GM23338 (cell line): ENCODE data around the gene DIP2C. TPM values are rescaled to one million over a fixed set of nuclear protein-coding genes. Genes with fewer than 3 reads are reported as not detected.

Experiments
- ATAC-seq: fragments of 200-7000 bp; cut with Tn5 transposase; 3 replicates; pipeline ENCODE4 v1.9.1; 2020
- DNase-seq: peaks from one replicate; pipeline ENCODE4 v3.0.0-alpha.2; 2015; ENCODE audit warnings: low spot score
- H2AFZ ChIP-seq: fragments of 200-600 bp; sonication (generic); 2 replicates; pipeline ENCODE4 v1.8.0; 2016; ENCODE audit warnings: antibody characterized with exemption, mild to moderate bottlenecking, moderate library complexity
- H3F3A ChIP-seq: fragments of 200-600 bp; sonication (generic); replicated peaks from 2 replicates; pipeline ENCODE4 v1.8.0; 2017; ENCODE audit warnings: antibody characterized with exemption, mixed run types, low read depth
- H3K27ac ChIP-seq: fragments of 200-600 bp; sonication (generic); 2 replicates; pipeline ENCODE4 v1.6.1; 2016; ENCODE audit warnings: low read depth
- H3K27me3 ChIP-seq: fragments of 200-600 bp; sonication (generic); 2 replicates; pipeline ENCODE4 v1.8.0; 2016; ENCODE audit warnings: mild to moderate bottlenecking, mixed run types, moderate library complexity; ENCODE audit not compliant: insufficient read depth
- H3K36me3 ChIP-seq: fragments of 200-600 bp; sonication (generic); 2 replicates; pipeline ENCODE4 v1.8.0; 2016; ENCODE audit warnings: mild to moderate bottlenecking; ENCODE audit not compliant: insufficient read depth
- H3K4me1 ChIP-seq: fragments of 200-600 bp; sonication (generic); 2 replicates; pipeline ENCODE4 v1.8.0; 2016; ENCODE audit warnings: mild to moderate bottlenecking, moderate library complexity; ENCODE audit not compliant: insufficient read depth
- H3K4me2 ChIP-seq: fragments of 200-600 bp; sonication (generic); 2 replicates; pipeline ENCODE4 v1.7.1; 2017; ENCODE audit warnings: mixed run types
- H3K4me3 ChIP-seq: fragments of 200-600 bp; sonication (generic); 2 replicates; pipeline ENCODE4 v1.6.1; 2016; ENCODE audit warnings: mixed run types
- H3K79me2 ChIP-seq: fragments of 200-600 bp; sonication (generic); replicated peaks from 2 replicates; pipeline ENCODE4 v1.8.0; 2017; ENCODE audit warnings: mild to moderate bottlenecking; ENCODE audit not compliant: insufficient read depth
- H3K9me2 ChIP-seq: fragments of 200-600 bp; sonication (generic); 2 replicates; pipeline ENCODE4 v1.8.0; 2017; ENCODE audit not compliant: insufficient read depth
- H4K20me1 ChIP-seq: fragments of 200-600 bp; sonication (generic); replicated peaks from 2 replicates; pipeline ENCODE4 v1.8.0; 2017; ENCODE audit warnings: mild to moderate bottlenecking; ENCODE audit not compliant: insufficient read depth
- H3K27ac Mint-ChIP-seq: 2 replicates; pipeline ENCODE4 v1.8.0; 2020; ENCODE audit warnings: inconsistent platforms, mild to moderate bottlenecking, moderate library complexity, mixed read lengths
- H3K27me3 Mint-ChIP-seq: 3 replicates; pipeline ENCODE4 v1.8.0; 2022; ENCODE audit warnings: low read depth, mild to moderate bottlenecking, moderate library complexity, mixed read lengths, inconsistent platforms; ENCODE audit not compliant: insufficient read depth, poor library complexity
- H3K36me3 Mint-ChIP-seq: 3 replicates; pipeline ENCODE4 v1.8.0; 2021; ENCODE audit warnings: low read depth, mild to moderate bottlenecking, inconsistent platforms, moderate library complexity, mixed read lengths
- H3K4me1 Mint-ChIP-seq: 3 replicates; pipeline ENCODE4 v1.8.0; 2020; ENCODE audit warnings: mild to moderate bottlenecking, inconsistent platforms, mixed read lengths
- H3K4me3 Mint-ChIP-seq: 3 replicates; pipeline ENCODE4 v1.8.0; 2021; ENCODE audit warnings: moderate library complexity, mild to moderate bottlenecking, inconsistent platforms, mixed read lengths
- H3K9me3 Mint-ChIP-seq: 3 replicates; pipeline ENCODE4 v1.8.0; 2020; ENCODE audit warnings: moderate library complexity, mild to moderate bottlenecking, inconsistent platforms, mixed read lengths
- CREB1 ChIP-seq: fragments of 250-450 bp; sonication (Bioruptor Pico); IDR thresholded peaks from 2 replicates; pipeline ENCODE4 v1.5.0; 2020; ENCODE audit warnings: low read depth, mild to moderate bottlenecking, moderate library complexity
- EZH2 ChIP-seq: fragments of 200-600 bp; sonication (generic); IDR thresholded peaks from one replicate; pipeline ENCODE4 v1.8.0; 2017; ENCODE audit warnings: antibody characterized with exemption, mild to moderate bottlenecking, low read depth; ENCODE audit not compliant: unreplicated experiment
- EZH2phosphoT487 ChIP-seq: fragments of 200-600 bp; sonication (generic); IDR thresholded peaks from one replicate; pipeline ENCODE4 v1.8.1; 2018; ENCODE audit warnings: antibody characterized with exemption; ENCODE audit not compliant: unreplicated experiment
- JUNB ChIP-seq: IDR thresholded peaks from one replicate; pipeline ENCODE4 v1.6.1; 2016; ENCODE audit warnings: antibody characterized with exemption; ENCODE audit not compliant: unreplicated experiment
- NANOG ChIP-seq: IDR thresholded peaks from 2 replicates; pipeline ENCODE4 v1.6.1; 2016; ENCODE audit warnings: antibody characterized with exemption, borderline replicate concordance
- POLR2AphosphoS5 ChIP-seq: IDR thresholded peaks from 2 replicates; pipeline ENCODE4 v1.6.1; 2016; ENCODE audit warnings: antibody characterized with exemption, low read depth
- REST ChIP-seq: IDR thresholded peaks from one replicate; pipeline ENCODE4 v1.6.1; 2018; ENCODE audit warnings: antibody characterized with exemption; ENCODE audit not compliant: unreplicated experiment
- ZNF114 ChIP-seq: fragments of 250-450 bp; sonication (Bioruptor Pico); IDR thresholded peaks from 2 replicates; pipeline ENCODE4 v1.5.0; 2020; ENCODE audit warnings: mild to moderate bottlenecking, moderate library complexity
- ZNF331 ChIP-seq: fragments of 250-450 bp; sonication (Bioruptor Pico); IDR thresholded peaks from 2 replicates; pipeline ENCODE4 v1.5.0; 2020; ENCODE audit warnings: low read depth, mild to moderate bottlenecking, moderate library complexity
- ZNF462 ChIP-seq: fragments of 250-450 bp; sonication (Bioruptor Pico); IDR thresholded peaks from 2 replicates; pipeline ENCODE4 v1.5.0; 2020; ENCODE audit warnings: mild to moderate bottlenecking, moderate library complexity
- polyA plus RNA-seq: library from polyadenylated mRNA; unstranded; fragments of >200 nt; fragmentation: Nextera tagmentation; extraction: Ambion mirVana; gene quantifications from 2 replicates; pipeline ENCODE4 v1.2.1, GENCODE V29; 2016
- total RNA-seq: library from RNA; depleted of rRNA; stranded (reverse); fragments of >200 nt; shearing (Covaris generic); gene quantifications from 2 replicates; pipeline ENCODE4 v1.2.3, GENCODE V29; 2014
- TF ChIP-seq, protein P1 (sequence below): IDR thresholded peaks from 2 replicates; pipeline ENCODE4 v1.6.1; 2016; ENCODE audit warnings: antibody characterized with exemption
- TF ChIP-seq, protein P2 (sequence below), 2 experiments: fragments of 200-600 bp in 1 of 2; sonication (generic) in 1 of 2; conservative IDR thresholded peaks; 2 replicates each; pipeline versions ENCODE4 v1.5.1 to v1.6.1; 2016 to 2017; ENCODE audit warnings: antibody characterized with exemption in 2 of 2, low read depth in 2 of 2, mild to moderate bottlenecking in 2 of 2, moderate library complexity in 1 of 2

DIP2C gene
- total and polyA plus RNA-seq, 2 experiments from 2014 or later = 5.1 to 7.7 TPM

DNA sequence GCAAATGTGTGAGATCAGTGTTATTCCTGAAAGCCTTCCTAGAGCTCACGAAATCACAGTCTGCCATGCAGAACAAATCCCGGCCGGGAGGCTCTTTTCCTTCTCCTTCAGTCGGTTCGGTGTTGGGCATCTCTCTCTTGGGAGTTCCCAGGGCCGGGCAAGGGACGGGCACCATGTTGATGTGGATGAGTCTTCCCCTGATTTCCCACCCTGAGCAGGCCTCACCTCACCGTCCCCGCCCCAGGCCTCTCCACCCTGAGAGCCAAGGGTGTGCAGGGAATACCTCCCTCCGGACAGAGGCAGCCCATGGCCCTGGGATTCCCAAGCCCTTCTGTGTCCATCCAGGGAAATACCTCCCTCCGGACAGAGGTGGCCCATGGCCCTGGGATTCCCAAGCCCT, 28.0 kb upstream of the DIP2C start:
- H3K79me2 ChIP-seq = no peaks in the 10 kb centered on the region
- H4K20me1 ChIP-seq = no peaks in the 10 kb centered on the region
- H3K4me3 ChIP-seq = no peak overlapping the region
- H3K4me1 Mint-ChIP-seq = no peaks in the 10 kb centered on the region
- H3K27ac ChIP-seq = no peak overlapping the region
- no peak overlapping the region for H3K4me2 ChIP-seq
- H3K27ac Mint-ChIP-seq = no peak overlapping the region
- H3K9me3 Mint-ChIP-seq = peaks cover 25% of the 10 kb centered on the region
- no peaks in the 10 kb centered on the region for H3K9me2 ChIP-seq
- peaks cover 9% of the 10 kb centered on the region; the same call in 2 of the 3 replicates for H3K36me3 Mint-ChIP-seq
- TF ChIP-seq JUNB (no peak), EZH2phosphoT487 (no peak), ZNF114 (CRISPR knock-in tag) (no peak), ZNF462 (CRISPR knock-in tag) (no peak), REST (no peak), CREB1 (CRISPR knock-in tag) (no peak), POLR2AphosphoS5 (no peak), ZNF331 (CRISPR knock-in tag) (no peak), EZH2 (no peak), NANOG (no peak)
- TF ChIP-seq, protein P1, sequence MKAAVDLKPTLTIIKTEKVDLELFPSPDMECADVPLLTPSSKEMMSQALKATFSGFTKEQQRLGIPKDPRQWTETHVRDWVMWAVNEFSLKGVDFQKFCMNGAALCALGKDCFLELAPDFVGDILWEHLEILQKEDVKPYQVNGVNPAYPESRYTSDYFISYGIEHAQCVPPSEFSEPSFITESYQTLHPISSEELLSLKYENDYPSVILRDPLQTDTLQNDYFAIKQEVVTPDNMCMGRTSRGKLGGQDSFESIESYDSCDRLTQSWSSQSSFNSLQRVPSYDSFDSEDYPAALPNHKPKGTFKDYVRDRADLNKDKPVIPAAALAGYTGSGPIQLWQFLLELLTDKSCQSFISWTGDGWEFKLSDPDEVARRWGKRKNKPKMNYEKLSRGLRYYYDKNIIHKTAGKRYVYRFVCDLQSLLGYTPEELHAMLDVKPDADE = no peak
- TF ChIP-seq, protein P2, sequence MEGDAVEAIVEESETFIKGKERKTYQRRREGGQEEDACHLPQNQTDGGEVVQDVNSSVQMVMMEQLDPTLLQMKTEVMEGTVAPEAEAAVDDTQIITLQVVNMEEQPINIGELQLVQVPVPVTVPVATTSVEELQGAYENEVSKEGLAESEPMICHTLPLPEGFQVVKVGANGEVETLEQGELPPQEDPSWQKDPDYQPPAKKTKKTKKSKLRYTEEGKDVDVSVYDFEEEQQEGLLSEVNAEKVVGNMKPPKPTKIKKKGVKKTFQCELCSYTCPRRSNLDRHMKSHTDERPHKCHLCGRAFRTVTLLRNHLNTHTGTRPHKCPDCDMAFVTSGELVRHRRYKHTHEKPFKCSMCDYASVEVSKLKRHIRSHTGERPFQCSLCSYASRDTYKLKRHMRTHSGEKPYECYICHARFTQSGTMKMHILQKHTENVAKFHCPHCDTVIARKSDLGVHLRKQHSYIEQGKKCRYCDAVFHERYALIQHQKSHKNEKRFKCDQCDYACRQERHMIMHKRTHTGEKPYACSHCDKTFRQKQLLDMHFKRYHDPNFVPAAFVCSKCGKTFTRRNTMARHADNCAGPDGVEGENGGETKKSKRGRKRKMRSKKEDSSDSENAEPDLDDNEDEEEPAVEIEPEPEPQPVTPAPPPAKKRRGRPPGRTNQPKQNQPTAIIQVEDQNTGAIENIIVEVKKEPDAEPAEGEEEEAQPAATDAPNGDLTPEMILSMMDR (conservative IDR thresholded peaks at IDR 0.05; ENCODE audit: low read depth in 2 of 2) = no peak
- DNase-seq (no peak), ATAC-seq (no peak)
- no peaks in the 10 kb centered on the region for H3K36me3 ChIP-seq
- H3F3A ChIP-seq = no peaks in the 10 kb centered on the region
- H3K27me3 ChIP-seq = no peaks in the 10 kb centered on the region
- H3K4me3 Mint-ChIP-seq = no peak overlapping the region
- H3K4me1 ChIP-seq = no peaks in the 10 kb centered on the region
- H2AFZ ChIP-seq = no peak overlapping the region
- peaks cover 5% of the 10 kb centered on the region for H3K27me3 Mint-ChIP-seq
